Psoas muscle (tissue), 8 donors: ENCODE data around the gene UPP1. TPM values are rescaled to one million over a fixed set of nuclear protein-coding genes. Genes with fewer than 3 reads are reported as not detected.

Source experiments
- ATAC-seq, 4 donors: fragments of 200-7000 bp; cut with Tn5 transposase; one replicate each; pipeline ENCODE4 v1.9.1; 2020; ENCODE audit warnings: moderate library complexity in 3 of 4, mild to moderate bottlenecking in 2 of 4
- DNase-seq, 2 donors: peaks; one replicate each; pipeline ENCODE4 v3.0.0-alpha.2; 2020
- H3K27ac ChIP-seq: fragments of 200-600 bp; one replicate; pipeline ENCODE4 v1.8.0; 2022
- H3K27me3 ChIP-seq, 3 donors: fragments of 200-600 bp in 1 of 3; one replicate each; pipeline versions ENCODE4 v1.6.1 to v1.8.0; 2013 to 2022; ENCODE audit warnings: low read length in 2 of 3, mild to moderate bottlenecking in 2 of 3, moderate library complexity in 1 of 3; ENCODE audit not compliant: insufficient read depth in 3 of 3
- H3K36me3 ChIP-seq, 2 donors: fragments of 200-600 bp in 1 of 2; one replicate each; pipeline versions ENCODE4 v1.6.1 to v1.8.0; 2013 to 2022; ENCODE audit warnings: low read depth in 1 of 2, mild to moderate bottlenecking in 1 of 2, moderate library complexity in 1 of 2; ENCODE audit not compliant: insufficient read depth in 1 of 2
- H3K4me1 ChIP-seq: fragments of 200-600 bp; one replicate; pipeline ENCODE4 v1.8.0; 2022
- H3K4me3 ChIP-seq: fragments of 200-600 bp; one replicate; pipeline ENCODE4 v1.8.0; 2022; ENCODE audit warnings: mild to moderate bottlenecking
- H3K9me3 ChIP-seq: fragments of 200-600 bp; one replicate; pipeline ENCODE4 v1.8.0; 2022
- CTCF ChIP-seq: fragments of 200-600 bp; IDR thresholded peaks from one replicate; pipeline ENCODE4 v1.8.0; 2022; ENCODE audit warnings: antibody characterized with exemption
- WGBS, 3 donors: extraction: QIAGEN DNeasy Blood & Tissue Kit; methylation state at CpG; one replicate each; pipeline versions ENCODE4 v1.1.6 to v1.1.7; 2013; 5-methylcytosine and 5-hydroxymethylcytosine counted together
- intact Hi-C, 2 donors: fragments of 100-400 bp; cut with DNase I; formaldehyde crosslinking; loops; one replicate each; pipeline versions ENCODE4 v1.11.0 to v1.14.2; 2022
- long read RNA-seq, 2 donors: library from polyadenylated mRNA; unstranded; transcript quantifications; one replicate each; pipeline ENCODE4 v2.0.0, GENCODE V29; 2021
- polyA plus RNA-seq, 3 donors: library from polyadenylated mRNA; stranded (reverse); fragments of 200-250 nt; gene quantifications; one replicate each; pipeline ENCODE4 v1.2.3, GENCODE V29; 2013
- total RNA-seq, 4 donors: library from RNA; stranded (reverse); fragmentation: NEBNext Ultra II Directional in 2 of 4; extraction: Animal tissue kit (Norgen Biotek cat#: 25700) in 2 of 4; gene quantifications; one replicate each; pipeline versions ENCODE4 v1.2.1 to v1.2.4, GENCODE V29; 2021 to 2023
- donor health status: healthy with polysubstance abuse.
- donor health status: DM: no; HTN: no; CAD: no; lungs with moderate emphysema.
- donor health status: Bipolar disorder and iron deficiency.
- donor health status: healthy.
- donor health status: DM: yes; HTN: yes; CAD: no.
- donor health status: DM: no; HTN: no; CAD: no.
- donor health status: DM: no; HTN: no; CAD: no.
- donor health status: DM: yes; HTN: yes; CAD: no.

The UPP1 gene
- total RNA-seq (10 to 100 TPM in 3 of 4 donors, 1 to 10 TPM in 1; 7.5 to 14.5 (median 12.6) TPM), polyA plus RNA-seq (100 to 1,000 TPM in 1 of 3 donors, 10 to 100 TPM in 2; 10.3 to 250 (median 11.9) TPM)
- long read RNA-seq, donor 1, partial matches to known transcripts, result 0 of 2 reads
- long read RNA-seq, donor 1, other reads (novel, unspliced or antisense), result 0 of 2 reads
- long read RNA-seq, donor 2, partial matches to known transcripts, result 1 of 8 reads
- long read RNA-seq, donor 2, other reads (novel, unspliced or antisense), result 2 of 8 reads

- DNase-seq (peak; percentile 94 to 96), ATAC-seq (peak; percentile 92 to 94 (median 92))
- peaks cover 5% of the 10 kb centered on the region for H3K4me1 ChIP-seq
- no peak for TF ChIP-seq CTCF
- H3K36me3 ChIP-seq, result peaks cover 3 to 32% of the 10 kb centered on the region in 2 donors
- H3K4me3 ChIP-seq, result peak within 1 kb of the TSS; percentile 83
- H3K27ac ChIP-seq, result peak within 1 kb of the TSS; percentile 88
- intact Hi-C loops, result loop anchor here (2.0 to 5.0 kb wide), 3 partner anchors 52 to 111 kb away; partner anchors contain the start of genes C7orf57 (in 2 of the 2) and HUS1 (in 1 of the 2)
- H3K27me3 ChIP-seq, result no peaks in the 10 kb centered on the region
- WGBS, 3 donors, result 2 to 4% (median 3%) methylated on average over 78 to 96 of the region's 96 CpGs
- no peaks in the 10 kb centered on the region for H3K9me3 ChIP-seq
Measured at GRCh38 chr7:48089046-48090003, at the start of gene UPP1. TSS of gene UPP1 (plus strand) at chr7:48089265. CDS start at chr7:48094784, 5,519 bp downstream.

- Histone ChIP-seq H3K4me3 (no peak overlapping the region), H3K36me3 (no peaks in the 10 kb centered on the region), H3K27me3 (peaks cover 2 to 13% (median 5%) of the 10 kb centered on the region in 3 donors), H3K9me3 (no peaks in the 10 kb centered on the region), H3K4me1 (peaks cover 3% of the 10 kb centered on the region), H3K27ac (no peak overlapping the region)
- no peak for TF ChIP-seq CTCF
- DNase-seq (no peak), ATAC-seq (no peak)
- intact Hi-C loops, result no loop called here
- WGBS, 3 donors, result 92 to 94% (median 92%) methylated on average over 18 of the region's 18 CpGs
Measured at GRCh38 chr7:48040944-48041652, 48.0 kb upstream of the UPP1 start.

GRCh38 chr7:48041653-48041970 lies 47.5 kb upstream of the UPP1 start:
- Histone ChIP-seq H3K27me3 (peaks cover 2 to 8% (median 4%) of the 10 kb centered on the region in 3 donors), H3K4me3 (no peak overlapping the region), H3K36me3 (no peaks in the 10 kb centered on the region), H3K4me1 (no peaks in the 10 kb centered on the region), H3K9me3 (no peaks in the 10 kb centered on the region), H3K27ac (no peak overlapping the region)
- TF ChIP-seq CTCF, result no peak
- WGBS, 3 donors, result 73 to 82% (median 76%) methylated on average over 3 of the region's 3 CpGs
- ATAC-seq (no peak), DNase-seq (no peak)
- intact Hi-C loops, result no loop called here

GRCh38 chr7:48042216-48042615 lies 46.8 kb upstream of the UPP1 start:
- Histone ChIP-seq H3K27ac (no peak overlapping the region), H3K4me1 (no peaks in the 10 kb centered on the region), H3K36me3 (no peaks in the 10 kb centered on the region), H3K4me3 (no peak overlapping the region), H3K27me3 (peaks cover 0 to 4% (median 2%) of the 10 kb centered on the region in 3 donors), H3K9me3 (no peaks in the 10 kb centered on the region)
- ATAC-seq (no peak), DNase-seq (no peak)
- intact Hi-C loops, result no loop called here
- no peak for TF ChIP-seq CTCF
- 54 to 62% (median 61%) methylated on average over 3 of the region's 3 CpGs for WGBS, 3 donors
